OCI-M2 (cell line): ENCODE measurements around the gene KANK3.
"Not testable (repeated sequence)": the region's sequence is repeated elsewhere in the genome, so short reads cannot be mapped to it uniquely, and the experiment has no call there.

ENCODE experiments used
- DNase-seq: peaks from one replicate; lab custom pipeline; 2025; ENCODE audit not compliant: unreplicated experiment; lab: John Stamatoyannopoulos, UW

Gene KANK3

GRCh38 chr19:8342684-8343482 lies at the start of gene KANK3:
Gene KANK3, minus strand, starts transcription at chr19:8343262. Its CDS starts 5,434 bp downstream, at chr19:8337828.
- no peak for DNase-seq

GRCh38 chr19:8392017-8392591 lies 49.0 kb upstream of the KANK3 start:
- DNase-seq, result no peak

GRCh38 chr19:8391198-8392016 lies 48.3 kb upstream of the KANK3 start:
- DNase-seq, result no peak

- peak; percentile 76 for DNase-seq
These were observed 47.5 kb upstream of the KANK3 start for GRCh38 chr19:8390617-8390981.

GRCh38 chr19:8389891-8390616 lies 47.0 kb upstream of the KANK3 start, which contains the start of gene RAB11B:
Gene RAB11B, plus strand, starts transcription at chr19:8390360. Its CDS starts 57 bp downstream, at chr19:8390417.
- peak; percentile 86 for DNase-seq

GRCh38 chr19:8388612-8388958 lies 45.5 kb upstream of the KANK3 start:
- DNase-seq, result no peak

GRCh38 chr19:8387688-8388611 lies 44.9 kb upstream of the KANK3 start:
- no peak for DNase-seq

- no peak for DNase-seq
These were observed 43.9 kb upstream of the KANK3 start for GRCh38 chr19:8386990-8387389.

GRCh38 chr19:8386419-8386818 lies 43.4 kb upstream of the KANK3 start:
- DNase-seq, result not testable (repeated sequence)

- DNase-seq, result not testable (repeated sequence)
These were observed 42.5 kb upstream of the KANK3 start for GRCh38 chr19:8385566-8385965.

- DNase-seq, result not testable (repeated sequence)
These were observed 42.0 kb upstream of the KANK3 start for GRCh38 chr19:8385103-8385502.

GRCh38 chr19:8384569-8384968 lies 41.5 kb upstream of the KANK3 start:
- not testable (repeated sequence) for DNase-seq

- DNase-seq, result not testable (repeated sequence)
These were observed 36.3 kb upstream of the KANK3 start for GRCh38 chr19:8379156-8379891.

GRCh38 chr19:8377598-8377997 lies 34.5 kb upstream of the KANK3 start:
- DNase-seq, result no peak

- not testable (repeated sequence) for DNase-seq
These were observed 33.4 kb upstream of the KANK3 start for GRCh38 chr19:8376373-8376974.

- DNase-seq, result not testable (repeated sequence)
These were observed 32.7 kb upstream of the KANK3 start for GRCh38 chr19:8375766-8376165.

GRCh38 chr19:8373867-8374813 lies 31.1 kb upstream of the KANK3 start:
- DNase-seq, result no peak
